ENCODE measurements around the gene TAS2R19.

The TAS2R19 gene

DNA sequence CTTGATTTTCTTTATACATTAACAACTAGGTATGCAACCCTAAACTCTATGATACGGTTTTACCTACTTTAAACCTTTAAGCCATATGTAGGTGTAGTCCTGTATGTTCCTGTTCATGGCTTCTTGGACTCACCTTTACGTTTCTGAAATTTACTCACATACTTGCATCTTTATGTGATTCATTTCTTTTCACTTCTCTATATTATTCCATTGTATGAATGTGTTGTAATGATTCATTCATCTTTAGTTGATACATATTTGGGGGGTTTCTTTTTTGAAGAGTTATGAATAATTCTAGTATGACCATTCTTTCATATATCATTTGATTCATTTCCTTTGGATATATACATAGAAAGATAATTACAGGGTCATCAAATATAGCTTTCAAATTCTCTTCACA lies 33.3 kb downstream of the TAS2R19 start:
- no peak for DNase-seq (ENCODE audit: low read depth)

DNA sequence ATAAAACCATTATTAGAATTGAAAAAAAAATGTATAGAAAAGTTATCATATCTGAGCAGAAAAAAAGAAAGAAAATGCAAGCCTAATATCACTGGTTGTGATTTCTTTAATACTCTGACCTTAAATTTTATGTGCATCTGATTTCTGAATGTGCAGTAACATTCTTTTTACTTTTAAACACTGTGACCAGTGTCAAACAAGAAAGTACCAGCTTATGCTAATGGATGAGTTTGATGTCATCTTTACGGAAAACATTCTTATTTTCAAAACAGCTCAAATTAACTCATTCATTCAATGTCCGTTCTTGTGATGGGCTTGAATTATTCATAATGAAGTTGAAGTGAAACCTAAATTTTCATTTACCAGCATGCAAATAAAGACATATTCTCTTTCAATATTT lies 35.6 kb downstream of the TAS2R19 start, which contains the start of gene TAS2R50:
TSS of gene TAS2R50 (minus strand) at position 101 of the 400 bp plus-strand sequence. CDS start at position 49, 52 bp downstream.
- no peak for DNase-seq (ENCODE audit: low read depth)

DNA sequence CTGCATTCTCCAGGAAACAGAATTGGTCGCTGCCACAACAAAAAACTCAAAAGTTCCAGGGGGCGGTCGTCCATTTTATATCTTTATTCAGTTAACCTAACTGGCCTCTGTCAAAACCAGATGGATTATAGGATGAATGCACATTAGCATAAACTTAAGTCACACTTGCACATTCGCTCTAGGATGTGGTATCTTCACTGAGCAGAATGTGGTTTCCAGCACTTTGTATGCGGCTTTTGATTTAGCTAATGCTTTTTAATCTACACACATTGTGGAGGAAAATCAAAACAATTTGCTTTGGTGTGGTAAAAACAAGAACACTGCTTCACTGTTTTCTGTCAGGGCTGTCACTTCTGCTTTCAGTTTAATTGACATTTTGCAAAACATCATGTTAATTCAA lies 40.2 kb downstream of the TAS2R19 start:
- DNase-seq (ENCODE audit: low read depth), result no peak

DNA sequence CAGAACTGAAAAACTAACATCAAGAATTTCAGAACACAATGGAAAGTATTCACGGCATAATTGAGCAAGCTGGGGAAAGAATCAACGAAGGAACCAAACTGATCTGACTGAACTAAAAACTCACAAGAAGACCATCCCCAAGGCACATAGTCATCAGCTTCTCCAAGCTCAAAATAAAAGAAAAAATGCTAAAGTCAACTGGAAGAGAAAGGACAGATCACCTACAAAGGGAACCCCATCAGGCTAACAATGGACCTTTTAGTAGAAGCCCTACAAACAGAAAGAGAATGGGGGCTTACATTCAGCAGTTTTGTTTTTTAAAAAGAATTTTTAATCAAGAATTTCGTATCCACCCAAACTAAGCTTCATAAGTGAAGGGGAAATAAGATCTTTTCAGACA lies 47.5 kb downstream of the TAS2R19 start:
- DNase-seq (ENCODE audit: low read depth), result no peak
